HG02588 (cell line): ENCODE measurements around the gene KCNQ4.

Experiments used
- ATAC-seq: cut with Tn5 transposase; IDR thresholded peaks from one replicate; pipeline ENCODE4 v1.9.1; 2021; ENCODE audit warnings: mild to moderate bottlenecking, moderate library complexity; ENCODE audit not compliant: unreplicated experiment

The KCNQ4 gene

DNA sequence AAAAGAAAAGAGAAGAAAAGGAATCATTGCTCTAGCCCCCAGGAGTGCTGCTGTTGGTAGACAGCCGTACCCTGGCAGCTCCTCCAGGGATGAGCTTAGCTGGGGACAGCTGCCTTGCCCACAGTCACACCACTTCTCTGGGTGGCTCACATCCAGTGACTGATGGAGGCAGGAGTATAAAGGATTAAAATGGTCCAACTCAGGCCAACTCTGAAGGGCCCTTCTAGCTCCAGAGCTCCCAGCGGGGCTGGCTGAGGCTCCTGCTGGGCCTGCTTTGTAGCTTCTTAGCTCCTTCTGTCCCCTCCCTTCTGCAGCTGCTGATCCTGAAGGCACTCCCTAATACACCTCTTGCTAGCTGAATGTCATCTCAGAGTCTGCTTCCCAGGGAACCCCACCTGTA, 74.2 kb downstream of the KCNQ4 start:
- ATAC-seq, result no peak

DNA sequence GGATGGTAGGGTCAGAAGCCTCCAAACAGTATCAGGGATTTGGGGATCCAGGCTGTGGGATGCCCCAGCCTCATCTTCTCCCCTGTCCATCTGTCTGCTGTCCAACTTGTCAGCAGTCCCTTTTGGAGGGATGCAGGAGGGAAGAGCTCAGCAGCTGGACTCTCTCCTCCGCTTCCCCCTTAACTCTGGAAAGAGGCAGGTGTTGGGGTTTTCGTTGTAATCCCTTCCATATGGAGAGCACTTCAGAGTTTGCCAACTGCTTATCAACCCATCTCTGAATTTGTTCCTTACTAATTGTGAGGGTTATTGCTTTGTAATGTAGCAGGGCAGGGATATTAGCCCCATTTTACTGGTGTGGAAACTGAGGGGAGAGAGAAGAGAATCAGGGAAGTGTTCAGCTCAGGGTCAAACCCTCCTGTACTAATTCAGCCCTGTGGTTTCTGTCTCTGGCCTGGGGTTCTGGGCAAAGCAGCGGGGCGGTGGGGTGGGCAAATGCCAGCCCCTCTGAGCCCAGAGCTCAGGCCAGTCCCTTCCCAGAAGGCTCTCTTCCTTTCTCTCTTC, 75.3 kb downstream of the KCNQ4 start:
- ATAC-seq, result no peak

- ATAC-seq, result no peak
These were observed 77.2 kb downstream of the KCNQ4 start for GRCh38 chr1:40860706-40861223.

DNA sequence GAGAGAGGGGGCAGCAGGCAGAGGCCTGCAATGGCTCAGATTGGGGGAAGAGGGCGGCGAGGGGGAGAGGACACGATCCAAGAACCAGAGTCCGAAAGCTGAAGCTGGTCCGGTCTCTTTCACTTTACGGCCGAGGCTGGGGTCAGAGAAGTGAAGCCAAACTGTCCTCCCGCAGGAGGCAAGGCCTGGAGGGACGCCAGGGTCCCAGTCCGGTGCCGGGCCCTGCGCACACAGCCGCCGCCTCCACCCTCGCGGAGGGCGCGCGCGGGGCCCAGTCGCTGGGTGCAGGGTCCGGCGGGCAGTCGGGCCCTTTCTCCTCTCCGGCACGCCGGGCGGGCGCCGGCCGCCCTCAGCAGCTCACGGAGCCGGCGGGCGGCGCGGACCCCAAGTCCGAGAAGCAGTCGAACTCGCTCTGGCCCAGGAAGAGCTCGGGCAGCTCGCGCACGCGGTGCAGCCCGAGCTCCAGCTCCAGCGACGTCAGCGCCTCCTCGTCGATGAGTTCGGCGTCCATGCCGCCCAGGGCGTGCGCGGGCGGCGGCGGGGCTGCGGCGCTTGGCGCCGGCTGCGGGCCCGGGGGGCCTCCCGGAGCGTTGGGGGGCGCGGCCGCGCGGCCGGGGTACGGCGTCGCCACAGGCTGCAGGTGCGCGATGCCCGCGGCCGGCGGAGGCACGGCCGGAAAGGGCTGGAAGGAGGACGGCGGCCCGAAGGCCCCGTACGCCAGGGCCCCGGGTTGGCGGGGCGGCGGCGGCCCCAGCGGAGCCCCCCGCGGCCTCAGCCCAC, 77.8 kb downstream of the KCNQ4 start:
- ATAC-seq, result peak; percentile 9

DNA sequence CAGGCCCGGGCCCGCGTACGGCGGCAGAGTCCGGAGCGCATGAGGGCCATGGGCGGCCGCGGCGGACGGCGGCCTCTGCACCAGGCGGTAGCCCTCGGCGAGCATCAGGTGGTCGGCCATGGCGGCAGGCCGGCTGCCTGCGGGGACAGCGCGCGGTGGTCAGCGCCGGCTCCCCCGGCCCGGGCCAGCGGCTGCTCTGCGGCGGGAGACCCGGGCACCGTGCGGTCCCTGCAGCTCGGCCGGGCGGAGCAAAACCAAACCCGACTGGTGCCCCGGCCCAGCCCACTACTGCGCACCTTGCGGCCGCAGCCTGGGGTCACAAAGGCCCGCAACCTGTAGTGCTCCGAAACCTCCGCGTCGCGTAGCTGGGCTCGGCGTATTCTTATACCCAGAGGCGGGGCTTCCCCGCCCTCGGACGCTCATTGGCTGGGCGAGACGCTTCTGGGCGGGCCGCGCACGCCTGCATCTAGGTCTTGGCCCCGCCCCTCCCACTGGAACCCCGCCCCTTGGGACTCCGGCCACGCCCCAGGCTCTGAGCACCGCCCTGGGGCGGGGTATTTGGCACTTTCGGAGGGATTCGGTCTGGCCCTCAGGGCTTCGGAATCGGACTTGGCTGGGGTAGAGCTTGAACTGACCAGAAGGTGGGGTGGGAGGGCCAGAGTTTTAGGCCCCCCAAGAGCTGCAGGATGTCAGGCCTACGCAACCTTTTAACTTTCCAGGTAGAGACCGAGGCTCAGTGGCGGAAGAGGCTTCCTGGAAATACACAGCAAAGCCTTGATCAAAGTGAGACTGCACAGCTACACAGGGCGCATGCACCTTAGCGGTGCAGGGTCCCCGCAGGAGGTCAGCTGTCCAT, 78.6 kb downstream of the KCNQ4 start, which contains the start of gene CITED4:
CITED4 (minus strand) TSS at position 356 of the 856 bp plus-strand sequence; CDS start at position 120, 236 bp downstream.
- ATAC-seq, result peak; percentile 93

DNA sequence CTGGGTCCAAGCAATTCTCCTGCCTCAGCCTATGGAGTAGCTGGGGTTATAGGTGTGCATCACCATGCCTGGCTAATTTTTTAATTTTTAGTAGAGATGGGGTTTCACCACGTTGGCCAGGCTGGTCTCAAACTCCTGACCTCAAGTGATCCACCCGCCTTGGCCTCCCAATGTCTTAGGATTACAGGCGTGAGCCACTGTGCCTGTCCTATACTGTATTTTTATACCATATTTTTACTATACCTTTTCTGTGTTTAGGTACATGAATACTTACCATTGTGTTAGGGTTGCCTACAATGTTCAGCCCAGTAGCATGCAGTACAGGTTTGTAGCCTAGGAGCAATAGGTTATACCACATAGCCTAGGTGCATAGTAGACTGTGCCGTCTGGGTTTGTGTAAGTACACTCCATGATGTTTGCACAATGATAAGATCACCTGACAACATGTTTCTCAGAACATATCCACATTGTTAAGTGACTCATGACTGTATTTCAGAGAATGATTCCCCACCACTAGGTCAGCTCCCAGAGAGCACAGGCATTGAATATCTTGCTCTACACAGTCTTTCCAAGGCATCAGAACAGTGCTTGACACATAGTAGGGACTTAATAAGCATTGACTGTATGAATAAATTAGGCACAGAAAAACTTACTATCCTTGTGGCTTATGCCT, 84.6 kb downstream of the KCNQ4 start:
- no peak for ATAC-seq

GRCh38 chr1:40870135-40870728, 86.6 kb downstream of the KCNQ4 start:
- no peak for ATAC-seq

GRCh38 chr1:40872276-40872675, 88.7 kb downstream of the KCNQ4 start:
- no peak for ATAC-seq

- no peak for ATAC-seq
These were observed 90.4 kb downstream of the KCNQ4 start for GRCh38 chr1:40873863-40874472.

- no peak for ATAC-seq
These were observed 92.8 kb downstream of the KCNQ4 start for GRCh38 chr1:40876436-40876761.

- no peak for ATAC-seq
These were observed 93.3 kb downstream of the KCNQ4 start for GRCh38 chr1:40876891-40877290.

DNA sequence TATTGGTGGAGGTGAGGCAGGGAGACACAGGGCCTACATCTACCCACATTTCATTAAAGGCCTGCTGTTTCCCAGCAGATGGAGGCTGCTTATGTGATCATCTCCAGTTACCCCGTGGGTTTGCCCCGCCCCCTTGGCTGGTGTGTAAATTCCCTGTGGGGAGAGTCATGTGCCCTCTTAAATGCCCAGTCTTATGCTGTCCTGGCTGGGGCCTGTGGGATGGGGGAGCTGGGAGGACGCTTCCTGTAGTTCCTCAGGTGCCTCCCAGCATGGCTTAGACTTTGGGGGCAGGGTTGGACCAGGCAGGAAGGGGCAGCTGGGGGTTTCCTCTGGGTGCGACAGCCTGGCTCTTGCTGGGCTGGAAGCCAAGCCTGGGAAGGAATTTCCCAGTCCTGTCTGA, 94.1 kb downstream of the KCNQ4 start:
- ATAC-seq, result no peak

DNA sequence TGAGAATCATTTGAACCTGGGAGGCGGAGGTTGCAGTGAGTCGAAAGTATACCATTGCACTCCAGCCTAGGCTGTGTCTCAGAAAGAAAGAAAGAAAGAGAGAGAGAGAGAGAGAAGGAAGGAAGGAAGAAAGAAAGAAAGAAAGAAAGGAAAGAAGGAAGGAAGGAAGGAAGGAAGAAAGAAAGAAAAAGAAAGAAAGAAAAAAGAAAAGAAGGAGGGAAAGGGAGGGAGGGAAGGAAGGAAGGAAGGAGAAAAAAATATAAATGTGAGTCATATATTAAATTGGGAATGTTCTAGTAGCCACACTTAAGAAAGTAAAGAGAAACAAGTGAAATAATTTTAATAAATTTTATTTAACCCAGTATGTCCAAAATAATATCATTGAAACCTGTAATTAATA, 95.3 kb downstream of the KCNQ4 start:
- no peak for ATAC-seq

- ATAC-seq, result no peak
These were observed 96.0 kb downstream of the KCNQ4 start for GRCh38 chr1:40879482-40880175.

DNA sequence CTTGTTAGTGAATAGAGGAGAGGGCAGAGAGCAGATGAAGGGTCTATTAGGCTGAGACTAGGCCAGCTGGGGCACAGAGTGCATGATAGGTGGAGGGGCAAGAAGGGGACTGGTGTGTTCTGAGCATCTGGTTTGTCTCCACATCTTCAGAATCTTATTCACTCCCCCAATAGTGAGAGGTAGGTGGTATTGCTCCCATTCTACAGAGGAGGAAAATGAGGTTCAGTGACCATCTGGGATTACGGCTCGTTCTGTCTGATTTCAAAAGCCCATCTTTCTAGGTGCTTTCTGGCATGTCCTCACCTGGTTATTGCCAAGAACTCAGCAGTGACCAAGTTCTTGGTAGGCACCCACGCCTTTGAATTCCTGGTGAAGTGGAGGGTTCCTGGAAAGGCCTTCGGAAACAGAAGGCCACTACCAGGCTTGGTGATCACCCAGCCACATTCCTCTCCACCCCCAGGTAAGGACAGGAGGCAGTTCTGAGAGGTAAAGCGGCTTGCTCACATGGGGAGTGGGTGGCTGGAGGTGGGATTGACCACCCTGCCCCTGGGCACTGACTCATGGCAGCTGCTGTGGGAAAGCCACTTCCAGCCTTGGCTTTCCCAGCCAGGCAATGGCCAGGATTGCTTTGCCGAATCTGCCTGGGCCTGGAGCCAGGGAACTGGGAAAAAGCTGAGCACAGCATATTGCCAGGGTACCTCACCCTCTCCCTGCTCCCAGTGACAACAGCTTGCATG, 97.4 kb downstream of the KCNQ4 start:
- no peak for ATAC-seq

DNA sequence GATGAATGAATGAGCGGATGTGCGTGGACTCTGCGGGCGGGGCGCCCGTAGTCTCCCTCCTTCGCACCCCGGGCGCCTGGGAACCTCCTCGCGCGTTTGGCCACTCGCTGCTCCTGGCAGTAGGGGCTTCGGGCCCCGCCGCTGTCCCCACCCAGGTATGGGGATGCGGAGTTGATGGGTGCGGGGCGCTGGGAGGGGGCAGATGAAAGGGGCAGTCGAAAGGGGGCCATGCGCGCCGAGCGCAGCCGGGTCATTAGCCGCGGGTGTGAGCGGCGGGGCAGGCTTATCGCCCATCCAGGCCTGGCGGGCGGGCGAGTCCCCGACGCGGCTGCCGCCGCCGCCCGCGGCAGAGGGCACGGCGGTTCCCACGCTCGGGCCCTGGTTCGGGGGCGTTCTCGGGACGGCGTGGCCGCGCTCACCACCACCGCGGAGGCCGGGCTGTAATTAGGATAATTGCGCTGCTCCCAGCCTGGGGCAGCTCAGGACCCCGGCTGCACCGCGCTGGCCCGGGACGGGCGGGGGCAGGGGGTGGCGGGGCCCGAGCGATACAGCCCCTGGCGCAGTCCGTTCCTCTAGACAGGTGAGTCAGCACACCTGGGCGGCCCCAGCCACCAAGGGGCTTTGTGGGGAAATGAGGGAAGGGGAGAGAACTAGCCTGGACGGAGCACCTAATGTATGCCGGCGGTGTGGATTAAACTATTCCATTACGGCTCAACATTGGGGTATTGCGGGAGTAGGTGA, 100.6 kb downstream of the KCNQ4 start:
- no peak for ATAC-seq

DNA sequence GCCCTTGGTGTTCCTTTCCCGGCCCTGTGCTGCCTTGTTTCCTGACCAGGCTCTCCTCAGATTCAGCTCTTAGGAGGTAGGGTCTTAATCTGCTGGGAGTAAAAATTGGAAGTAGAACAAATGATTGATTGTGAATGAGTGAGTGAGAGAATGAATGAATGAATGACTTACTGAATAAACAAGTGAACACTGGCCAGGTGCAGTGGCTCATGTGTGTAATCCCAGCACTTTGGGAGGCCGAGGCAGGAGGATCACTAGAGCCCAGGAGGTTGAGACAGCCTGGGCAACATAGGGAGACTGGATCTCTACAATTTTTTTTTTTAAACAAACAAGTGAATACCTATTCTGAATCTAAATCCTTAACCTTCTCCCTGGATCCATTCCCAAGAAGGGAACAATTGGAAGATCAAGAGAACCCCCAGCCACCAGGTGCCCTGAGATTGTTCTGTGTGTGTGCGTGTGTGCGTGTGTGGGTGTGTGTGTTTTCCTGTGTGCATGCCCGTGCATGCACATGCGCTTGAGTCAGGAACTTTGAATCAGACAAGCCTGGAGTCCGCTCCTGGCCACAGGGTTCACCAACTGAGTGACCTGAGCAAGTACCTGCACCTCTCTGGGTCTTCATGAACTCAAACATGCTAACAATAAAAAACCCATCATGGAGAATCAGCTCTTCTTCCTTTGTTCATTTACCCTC, 102.9 kb downstream of the KCNQ4 start:
- no peak for ATAC-seq

DNA sequence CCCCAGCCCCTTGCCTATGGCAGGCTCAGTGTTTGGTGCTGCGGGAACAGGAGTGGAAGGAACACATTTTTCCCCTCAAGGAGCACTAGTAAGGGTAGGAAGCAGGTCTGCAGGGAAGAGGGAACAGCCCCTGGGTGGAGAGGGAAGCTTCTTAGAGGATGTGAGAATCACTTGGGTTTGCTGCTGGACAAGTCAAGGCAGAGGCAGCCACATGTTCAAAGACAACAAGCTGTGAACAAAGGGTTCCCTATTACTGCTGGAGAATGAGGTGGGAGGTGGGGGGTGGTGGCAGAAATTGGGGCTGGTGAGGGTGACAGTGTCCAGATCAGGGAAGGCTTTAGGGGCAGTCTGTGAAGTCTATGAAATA, 103.4 kb downstream of the KCNQ4 start:
- ATAC-seq, result no peak
